Mesenchymal stem cell (in vitro differentiated cells and primary cell): ENCODE results near the gene INCENP.

Experiments
- DNase-seq: peaks from one replicate; pipeline ENCODE4 v3.0.0-alpha.2; 2013
- H2AFZ ChIP-seq: one replicate; pipeline ENCODE4 v1.6.1; 2013; ENCODE audit warnings: low read depth, mild to moderate bottlenecking, control low read depth, inconsistent platforms, low read length, moderate library complexity
- H2AK5ac ChIP-seq: 2 replicates; pipeline ENCODE4 v1.6.1; 2013; ENCODE audit warnings: low read length, moderate library complexity, mild to moderate bottlenecking, inconsistent platforms; ENCODE audit not compliant: severe bottlenecking
- H2BK120ac ChIP-seq: one replicate; pipeline ENCODE4 v1.6.1; 2013; ENCODE audit warnings: low read depth, mild to moderate bottlenecking, inconsistent platforms, low read length, moderate library complexity
- H2BK12ac ChIP-seq, 2 experiments: one replicate each; pipeline ENCODE4 v1.6.1; 2013; ENCODE audit warnings: inconsistent platforms in 2 of 2, low read length in 2 of 2, mild to moderate bottlenecking in 2 of 2, moderate library complexity in 2 of 2, control low read depth in 1 of 2
- H2BK15ac ChIP-seq: one replicate; pipeline ENCODE4 v1.6.1; 2013; ENCODE audit warnings: mild to moderate bottlenecking, low read depth, inconsistent platforms; ENCODE audit not compliant: poor library complexity, severe bottlenecking
- H2BK5ac ChIP-seq: 2 replicates; pipeline ENCODE4 v1.6.1; 2013; ENCODE audit warnings: low read depth, mild to moderate bottlenecking, low read length, control low read depth, inconsistent platforms; ENCODE audit not compliant: poor library complexity, severe bottlenecking
- H3K14ac ChIP-seq, 2 experiments: one replicate each; pipeline ENCODE4 v1.6.1; 2013; ENCODE audit warnings: inconsistent platforms in 2 of 2, low read length in 2 of 2, control low read depth in 1 of 2, mild to moderate bottlenecking in 1 of 2, moderate library complexity in 1 of 2
- H3K18ac ChIP-seq, 2 experiments: one replicate each; pipeline ENCODE4 v1.6.1; 2013; ENCODE audit warnings: inconsistent platforms in 2 of 2, low read length in 2 of 2, control low read depth in 1 of 2, low read depth in 1 of 2, mild to moderate bottlenecking in 1 of 2
- H3K23ac ChIP-seq, 2 experiments: one replicate each; pipeline ENCODE4 v1.6.1; 2013; ENCODE audit warnings: inconsistent platforms in 2 of 2, low read length in 2 of 2, mild to moderate bottlenecking in 2 of 2, moderate library complexity in 2 of 2, control low read depth in 1 of 2
- H3K27ac ChIP-seq: 2 replicates; pipeline ENCODE4 v1.5.1; 2013; ENCODE audit warnings: mild to moderate bottlenecking, moderate library complexity, low read length, control low read depth, inconsistent platforms; ENCODE audit not compliant: poor library complexity, severe bottlenecking
- H3K27me3 ChIP-seq, 2 experiments: 2 replicates each; pipeline versions ENCODE4 v1.6.1 to v1.7.0; 2013; ENCODE audit warnings: low read length in 2 of 2, mild to moderate bottlenecking in 2 of 2, moderate library complexity in 2 of 2, control low read depth in 1 of 2, inconsistent platforms in 1 of 2; ENCODE audit not compliant: control insufficient read depth in 1 of 2, insufficient read depth in 1 of 2
- H3K36me3 ChIP-seq, 2 experiments: 2 replicates each; pipeline versions ENCODE4 v1.6.1 to v1.7.0; 2013; ENCODE audit warnings: low read length in 2 of 2, control low read depth in 1 of 2, inconsistent platforms in 1 of 2, low read depth in 1 of 2, mild to moderate bottlenecking in 1 of 2; ENCODE audit not compliant: insufficient read depth in 2 of 2, control insufficient read depth in 1 of 2
- H3K4ac ChIP-seq, 2 experiments: one replicate each; pipeline ENCODE4 v1.6.1; 2013; ENCODE audit warnings: inconsistent platforms in 2 of 2, low read length in 2 of 2, mild to moderate bottlenecking in 2 of 2, moderate library complexity in 2 of 2, control low read depth in 1 of 2, low read depth in 1 of 2
- H3K4me1 ChIP-seq: 2 replicates; pipeline ENCODE4 v1.6.1; 2013; ENCODE audit warnings: low read depth, low read length, control low read depth; ENCODE audit not compliant: control insufficient read depth, insufficient read depth
- H3K4me2 ChIP-seq: 2 replicates; pipeline ENCODE4 v1.6.1; 2013; ENCODE audit warnings: low read length, mild to moderate bottlenecking, inconsistent platforms; ENCODE audit not compliant: poor library complexity, severe bottlenecking
- H3K4me3 ChIP-seq, 2 experiments: 2 replicates each; pipeline versions ENCODE4 v1.5.1 to v1.7.0; 2013; ENCODE audit warnings: low read length in 2 of 2, mild to moderate bottlenecking in 2 of 2, control low read depth in 1 of 2, low read depth in 1 of 2; ENCODE audit not compliant: insufficient read depth in 1 of 2
- H3K79me1 ChIP-seq: replicated peaks from 2 replicates; pipeline ENCODE4 v1.6.1; 2013; ENCODE audit warnings: mild to moderate bottlenecking, control low read depth, low read length, inconsistent platforms; ENCODE audit not compliant: poor library complexity, severe bottlenecking
- H3K9ac ChIP-seq: 2 replicates; pipeline ENCODE4 v1.7.0; 2013; ENCODE audit warnings: mild to moderate bottlenecking, low read length, moderate library complexity
- H3K9me3 ChIP-seq: 2 replicates; pipeline ENCODE4 v1.7.0; 2013; ENCODE audit warnings: mild to moderate bottlenecking, low read length; ENCODE audit not compliant: control insufficient read depth
- H4K8ac ChIP-seq: one replicate; pipeline ENCODE4 v1.6.1; 2013; ENCODE audit warnings: inconsistent platforms, mild to moderate bottlenecking, low read length, moderate library complexity
- H4K91ac ChIP-seq: one replicate; pipeline ENCODE4 v1.6.1; 2013; ENCODE audit warnings: mild to moderate bottlenecking, low read length, inconsistent platforms
- WGBS: methylation state at CpG from one replicate; pipeline ENCODE4 v1.1.7; 2013; ENCODE audit warnings: mixed read lengths; 5-methylcytosine and 5-hydroxymethylcytosine counted together

INCENP gene

DNA sequence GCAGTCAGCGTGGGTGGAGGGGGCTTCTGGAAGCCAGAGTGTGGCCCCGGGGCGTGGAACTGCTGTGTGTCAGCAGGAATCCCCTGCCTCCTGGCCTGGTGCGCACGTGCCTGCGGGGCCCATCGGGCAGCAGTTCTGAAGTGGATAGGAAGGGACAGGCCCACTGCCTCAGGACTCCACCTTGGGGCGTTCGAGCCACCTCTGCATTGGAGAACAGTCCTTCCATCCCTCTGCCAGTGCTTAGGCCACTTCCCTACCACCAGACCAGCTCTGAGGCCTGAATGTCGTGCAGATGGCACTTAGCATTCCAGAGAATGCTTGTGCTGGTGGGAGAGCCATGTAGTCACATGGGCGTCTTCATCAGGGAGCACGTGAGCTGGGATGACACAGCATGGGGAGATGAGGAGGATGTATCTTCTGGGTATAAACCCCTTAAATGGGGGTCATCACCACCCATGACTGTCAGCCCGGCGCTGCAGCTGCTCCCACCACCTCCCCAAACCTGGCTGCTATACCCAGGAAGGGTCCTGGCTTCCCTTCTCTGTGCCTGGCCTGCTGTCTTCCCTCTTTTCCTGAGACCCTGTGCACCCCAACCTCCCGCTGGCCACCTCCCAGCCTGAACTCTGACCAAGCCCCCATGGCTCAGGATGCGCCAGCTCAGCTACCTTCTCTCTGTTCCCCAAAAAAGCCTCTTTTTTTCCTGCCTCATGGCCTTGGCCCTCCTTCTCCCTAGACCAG is 9.7 kb downstream of the INCENP start:
- H2BK12ac ChIP-seq = no peak overlapping the region
- H2AK5ac ChIP-seq = no peak overlapping the region
- H3K4me1 ChIP-seq = peaks cover 5% of the 10 kb centered on the region
- H3K27me3 ChIP-seq = no peaks in the 10 kb centered on the region
- H4K91ac ChIP-seq = no peak overlapping the region
- H3K4ac ChIP-seq = no peak overlapping the region
- no peak overlapping the region for H3K27ac ChIP-seq
- H2BK15ac ChIP-seq = no peak overlapping the region
- peak overlapping the region in 1 of 2 experiments; percentile 16 for H3K18ac ChIP-seq
- no peak overlapping the region for H3K4me2 ChIP-seq
- H2AFZ ChIP-seq = no peak overlapping the region
- H3K14ac ChIP-seq = no peak overlapping the region
- peaks cover 61% of the 10 kb centered on the region for H3K79me1 ChIP-seq
- H2BK120ac ChIP-seq = no peak overlapping the region
- no peak overlapping the region for H3K9ac ChIP-seq
- no peak overlapping the region for H4K8ac ChIP-seq
- H3K9me3 ChIP-seq = no peaks in the 10 kb centered on the region
- H2BK5ac ChIP-seq = no peak overlapping the region
- DNase-seq = no peak
- 85% methylated on average over 14 of the region's 16 CpGs for WGBS
- no peak overlapping the region for H3K23ac ChIP-seq
- peaks cover 42 to 55% of the 10 kb centered on the region in 2 experiments for H3K36me3 ChIP-seq
- H3K4me3 ChIP-seq = no peak overlapping the region

DNA sequence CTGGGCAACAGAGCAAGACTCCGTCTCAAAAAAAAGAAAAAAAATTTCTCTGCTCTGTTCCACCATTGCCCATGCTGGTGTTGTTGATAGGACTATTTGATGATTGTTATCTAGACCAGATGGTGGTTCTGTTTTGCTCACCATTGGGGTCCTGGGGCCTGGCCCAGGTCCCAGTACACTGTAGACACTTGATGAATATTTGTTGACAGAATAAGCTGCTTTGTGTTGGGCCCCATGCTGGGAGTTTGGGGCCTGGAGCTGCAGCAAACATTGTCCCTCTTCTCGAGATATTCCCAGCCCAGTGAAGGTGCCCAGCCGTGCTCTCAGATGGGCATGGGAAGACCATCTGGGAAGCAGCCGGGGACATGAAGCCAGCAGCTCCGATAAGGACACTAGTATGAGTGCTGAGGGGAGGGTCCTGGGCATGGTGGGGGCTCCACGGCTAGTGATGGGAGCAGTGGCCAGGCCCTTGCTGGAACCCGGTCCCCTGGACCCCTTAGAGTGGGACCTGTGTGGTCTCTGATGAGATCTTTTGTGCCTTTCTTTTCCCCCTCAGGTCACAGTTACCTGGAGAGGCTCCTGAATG is 13.6 kb downstream of the INCENP start:
- H3K4ac ChIP-seq = no peak overlapping the region
- no peak overlapping the region for H3K4me3 ChIP-seq
- no peak overlapping the region for H3K9ac ChIP-seq
- H3K27me3 ChIP-seq = no peaks in the 10 kb centered on the region
- no peak overlapping the region for H4K8ac ChIP-seq
- no peak overlapping the region for H2BK15ac ChIP-seq
- H2AK5ac ChIP-seq = no peak overlapping the region
- no peak overlapping the region for H2BK120ac ChIP-seq
- no peak overlapping the region for H4K91ac ChIP-seq
- H3K79me1 ChIP-seq = peaks cover 59% of the 10 kb centered on the region
- peaks cover 5% of the 10 kb centered on the region for H3K4me1 ChIP-seq
- DNase-seq = no peak
- H3K36me3 ChIP-seq = peaks cover 49 to 60% of the 10 kb centered on the region in 2 experiments
- H3K27ac ChIP-seq = no peak overlapping the region
- WGBS = 98% methylated on average over 6 of the region's 7 CpGs
- H3K4me2 ChIP-seq = no peak overlapping the region
- H3K14ac ChIP-seq = no peak overlapping the region
- H3K18ac ChIP-seq = no peak overlapping the region
- no peak overlapping the region for H2BK5ac ChIP-seq
- H3K9me3 ChIP-seq = no peaks in the 10 kb centered on the region
- no peak overlapping the region for H2BK12ac ChIP-seq
- no peak overlapping the region for H2AFZ ChIP-seq
- no peak overlapping the region for H3K23ac ChIP-seq

DNA sequence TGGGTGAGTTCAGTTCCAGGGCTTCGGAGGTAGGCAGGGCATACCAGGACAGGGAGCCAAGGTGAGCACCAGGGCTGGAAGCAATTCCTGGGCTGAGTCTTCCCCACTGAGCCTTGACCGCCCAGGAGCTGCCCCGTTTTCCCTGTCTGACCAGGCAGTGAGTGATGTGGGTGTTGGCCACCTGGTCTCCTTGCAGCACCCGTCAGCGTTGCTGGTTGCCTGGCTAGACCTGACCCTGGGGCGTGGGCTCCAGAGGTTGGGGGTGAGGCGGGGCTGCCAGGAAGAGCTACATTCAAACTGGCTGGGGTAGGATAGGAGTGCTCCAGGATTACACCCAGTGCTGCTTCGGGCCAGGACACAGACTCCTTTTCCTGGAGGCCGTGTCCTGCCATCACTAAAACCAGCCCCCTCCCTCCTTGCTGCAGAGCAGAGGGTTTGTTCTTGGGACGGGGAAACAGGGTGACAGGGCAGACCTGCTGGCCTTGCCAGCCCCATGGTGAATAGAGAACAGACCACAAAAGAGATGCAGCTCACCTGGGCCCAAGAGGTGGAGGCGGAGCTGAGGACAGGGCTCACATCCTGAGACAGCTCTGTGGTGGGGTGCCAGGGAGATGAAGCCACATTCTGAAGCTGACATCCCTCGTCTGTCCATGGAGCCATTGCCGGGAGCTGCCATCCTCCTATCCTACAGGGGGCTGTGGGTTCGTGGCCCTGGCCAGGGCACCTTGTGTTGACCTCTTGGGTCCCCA is 14.2 kb downstream of the INCENP start:
- H2AFZ ChIP-seq = no peak overlapping the region
- H3K18ac ChIP-seq = no peak overlapping the region
- no peaks in the 10 kb centered on the region for H3K27me3 ChIP-seq
- H2BK120ac ChIP-seq = no peak overlapping the region
- H2BK12ac ChIP-seq = no peak overlapping the region
- H3K27ac ChIP-seq = no peak overlapping the region
- no peak overlapping the region for H2BK15ac ChIP-seq
- H3K14ac ChIP-seq = no peak overlapping the region
- H3K9me3 ChIP-seq = no peaks in the 10 kb centered on the region
- H2BK5ac ChIP-seq = no peak overlapping the region
- 92% methylated on average over 13 of the region's 14 CpGs for WGBS
- peaks cover 54 to 57% of the 10 kb centered on the region in 2 experiments for H3K36me3 ChIP-seq
- DNase-seq = no peak
- no peak overlapping the region for H4K8ac ChIP-seq
- peak overlapping the region; percentile 22 for H4K91ac ChIP-seq
- H3K23ac ChIP-seq = no peak overlapping the region
- peaks cover 5% of the 10 kb centered on the region for H3K4me1 ChIP-seq
- no peak overlapping the region for H3K4me2 ChIP-seq
- H3K4me3 ChIP-seq = no peak overlapping the region
- H2AK5ac ChIP-seq = no peak overlapping the region
- peaks cover 54% of the 10 kb centered on the region for H3K79me1 ChIP-seq
- H3K9ac ChIP-seq = no peak overlapping the region
- peak overlapping the region in 1 of 2 experiments; percentile 40 for H3K4ac ChIP-seq
